ELF-1 (cell line): ENCODE measurements around the gene IL17REL.

ENCODE experiments used
- DNase-seq: peaks from one replicate; pipeline ENCODE4 v3.0.0-alpha.2; 2016; ENCODE audit warnings: low read depth, low spot score

Gene IL17REL

GRCh38 chr22:50022171-50022819, 9.7 kb upstream of the IL17REL start:
- no peak for DNase-seq

- no peak for DNase-seq
These were observed 8.0 kb upstream of the IL17REL start for GRCh38 chr22:50020606-50021005.

DNA sequence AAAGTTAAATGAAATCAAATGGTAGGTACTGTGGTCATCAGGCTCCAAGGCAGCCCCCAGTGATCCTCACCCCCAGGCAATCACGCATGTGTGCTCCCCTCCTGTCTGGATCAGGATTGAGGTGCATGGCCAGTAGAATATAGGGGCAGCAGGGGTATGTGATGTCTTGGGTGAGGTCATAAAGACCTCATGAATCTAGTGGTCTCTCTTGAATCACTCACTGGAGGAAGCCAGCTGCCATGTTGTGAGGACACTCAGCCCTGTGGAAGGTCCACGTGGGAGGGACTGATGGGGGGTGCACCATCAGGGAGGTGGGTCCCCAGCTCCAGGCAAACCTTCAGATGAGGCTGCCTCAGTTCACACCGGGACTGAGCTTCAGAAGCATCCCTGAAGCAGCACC, 6.8 kb upstream of the IL17REL start:
- DNase-seq = no peak

- DNase-seq = no peak
These were observed 6.2 kb upstream of the IL17REL start for GRCh38 chr22:50018608-50019285.

- DNase-seq = no peak
These were observed 5.2 kb upstream of the IL17REL start for GRCh38 chr22:50017701-50018224.

- no peak for DNase-seq
These were observed 4.6 kb upstream of the IL17REL start for GRCh38 chr22:50016988-50017700.

GRCh38 chr22:50016308-50016987, 3.9 kb upstream of the IL17REL start:
- DNase-seq = no peak

GRCh38 chr22:50015451-50016307, 3.1 kb upstream of the IL17REL start:
- DNase-seq = no peak

- DNase-seq = no peak
These were observed 2.3 kb upstream of the IL17REL start for GRCh38 chr22:50014655-50015401.

DNA sequence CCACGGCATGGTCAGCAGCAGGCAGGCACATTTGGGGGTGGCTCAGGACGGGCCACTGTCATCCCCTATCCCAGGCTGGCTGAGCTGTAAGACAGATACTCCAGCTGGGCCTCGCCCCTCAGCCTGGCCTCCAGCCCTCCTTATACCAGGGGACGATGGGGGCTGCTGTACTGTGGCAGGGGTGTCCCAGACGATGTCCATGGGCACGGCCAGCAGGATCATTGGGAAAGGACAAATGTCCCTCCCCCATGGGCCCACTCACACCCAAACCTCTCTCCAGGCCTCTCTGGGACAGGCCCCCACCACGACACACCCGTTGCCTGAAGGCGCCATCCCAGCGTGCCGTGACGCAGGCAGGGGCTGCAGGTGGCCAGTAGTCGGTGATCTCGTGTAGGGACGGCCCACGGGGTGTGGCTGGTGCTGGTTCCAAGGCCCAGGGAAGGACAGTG, 1.5 kb upstream of the IL17REL start:
- no peak for DNase-seq

DNA sequence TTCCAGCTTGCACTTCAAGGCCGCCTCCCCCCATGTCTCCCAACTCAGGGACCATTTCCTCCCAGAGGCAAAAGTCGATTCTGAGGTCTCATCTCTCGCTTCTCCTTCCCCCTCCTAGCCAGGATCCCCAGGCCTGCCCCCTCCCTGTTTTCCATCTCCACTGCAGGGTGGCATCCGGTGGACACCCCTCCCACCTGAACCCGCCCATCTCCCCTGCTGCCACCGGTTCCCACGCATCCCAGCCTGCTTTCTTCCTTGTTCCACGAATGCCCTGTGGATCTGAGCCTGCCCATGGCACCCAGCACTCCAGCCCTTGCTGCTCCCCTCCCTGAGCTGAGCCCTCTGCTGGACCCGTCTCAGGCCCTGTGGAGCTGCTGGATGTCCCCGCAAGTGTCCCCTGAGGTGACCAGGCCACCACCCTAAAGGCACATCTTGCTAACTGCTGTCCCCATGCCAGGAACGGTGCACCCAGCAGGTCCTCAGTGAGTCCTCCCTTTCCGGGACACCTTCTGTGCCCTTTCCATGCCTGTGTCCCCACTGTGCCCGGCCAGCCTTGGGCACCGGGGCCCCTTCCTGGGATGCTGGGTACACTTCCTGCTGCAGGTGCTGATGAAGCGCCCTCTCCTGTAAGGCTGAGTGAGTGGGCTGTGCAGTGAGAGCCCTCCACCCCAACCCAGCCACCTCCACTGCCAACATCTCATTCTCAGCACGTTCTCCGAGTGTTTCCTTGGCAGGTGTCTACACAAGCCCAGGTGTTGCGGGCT, 936 bp downstream of the IL17REL start:
- no peak for DNase-seq

- no peak for DNase-seq
These were observed 1.7 kb downstream of the IL17REL start for GRCh38 chr22:50010676-50011446.

DNA sequence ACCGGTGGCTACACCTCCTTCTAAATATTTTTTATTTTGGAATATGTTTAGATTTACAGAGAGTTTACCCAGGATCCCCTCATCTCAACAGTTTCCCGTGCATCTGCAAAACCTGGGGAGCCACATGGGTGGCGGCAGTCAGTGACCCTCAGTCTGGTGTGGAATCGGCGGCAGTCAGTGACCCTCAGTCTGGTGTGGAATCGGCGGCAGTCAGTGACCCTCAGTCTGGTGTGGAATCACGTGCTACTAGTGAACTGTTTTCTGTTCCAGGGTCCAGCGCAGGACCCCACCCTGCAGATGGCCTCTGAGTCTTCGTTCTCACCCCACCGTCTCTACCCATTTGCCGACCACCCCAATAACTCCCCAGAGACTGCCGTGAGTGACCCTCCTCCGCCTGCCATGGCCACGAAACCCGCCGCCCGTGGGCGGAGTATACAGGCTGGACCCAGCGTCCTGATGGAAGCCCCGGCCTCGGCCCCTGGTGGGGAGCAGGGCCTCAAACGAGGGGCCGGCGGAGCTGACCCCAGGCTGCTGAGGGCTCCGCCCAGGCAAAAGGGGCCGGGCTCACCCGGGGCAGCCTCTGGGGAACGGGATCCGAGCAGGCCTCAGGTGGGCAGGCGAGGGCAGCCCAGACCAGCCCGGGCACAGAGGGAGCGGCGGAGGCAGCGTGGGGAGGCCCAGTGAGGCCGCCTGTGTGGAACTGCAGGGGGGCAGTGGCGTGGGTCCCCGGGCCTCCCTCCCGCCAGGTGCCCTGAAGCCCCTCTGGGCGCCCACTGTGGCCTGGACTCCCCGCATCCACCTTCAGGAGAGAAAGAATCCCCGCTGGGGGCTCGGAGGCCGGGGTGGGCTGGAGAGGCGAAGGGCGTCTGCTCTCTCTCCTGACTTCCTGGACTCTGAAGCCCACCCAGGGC, 2.5 kb downstream of the IL17REL start:
- no peak for DNase-seq

DNA sequence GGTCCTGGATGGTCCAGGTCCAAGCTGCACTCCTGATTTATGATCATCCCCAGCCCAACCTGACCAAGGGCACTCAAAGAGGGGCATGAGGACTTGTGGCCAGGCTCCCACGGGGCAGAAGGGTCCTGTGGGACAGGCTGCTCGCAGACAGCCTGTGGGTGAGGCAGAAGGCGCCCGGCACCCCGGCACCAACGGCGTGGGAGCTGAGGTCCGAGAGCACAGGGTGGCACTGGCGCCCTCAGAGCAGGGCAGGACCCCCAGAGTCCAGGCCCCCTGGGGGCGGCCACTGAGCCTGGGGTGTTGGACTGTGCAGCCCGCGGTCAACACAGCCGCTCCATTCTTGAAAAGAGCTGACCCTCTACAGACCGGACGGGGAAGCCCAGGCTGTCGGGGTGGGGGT, 3.3 kb downstream of the IL17REL start:
- no peak for DNase-seq

- no peak for DNase-seq
These were observed 4.2 kb downstream of the IL17REL start for GRCh38 chr22:50008151-50009040.

DNA sequence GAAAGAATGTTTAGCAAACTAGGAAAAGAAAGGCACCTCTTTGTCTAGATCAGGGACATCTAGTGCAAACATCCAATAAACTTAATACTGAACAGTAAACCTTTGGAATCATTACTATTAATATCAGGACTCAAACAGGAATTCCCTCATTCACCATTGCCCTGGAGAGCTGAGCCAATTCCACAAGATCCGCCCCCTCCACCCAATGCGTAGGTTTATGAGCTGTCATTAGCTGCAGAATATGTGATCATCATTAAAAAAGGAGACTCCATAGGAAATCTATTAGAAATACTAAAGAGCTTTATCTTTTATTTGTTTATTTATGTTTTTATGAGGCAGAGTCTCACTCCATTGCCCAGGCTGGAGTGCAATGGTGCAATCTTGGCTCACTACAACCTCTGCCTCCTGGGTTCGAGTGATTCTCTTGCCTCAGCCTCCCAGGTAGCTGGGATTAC, 5.5 kb downstream of the IL17REL start:
- DNase-seq = no peak

DNA sequence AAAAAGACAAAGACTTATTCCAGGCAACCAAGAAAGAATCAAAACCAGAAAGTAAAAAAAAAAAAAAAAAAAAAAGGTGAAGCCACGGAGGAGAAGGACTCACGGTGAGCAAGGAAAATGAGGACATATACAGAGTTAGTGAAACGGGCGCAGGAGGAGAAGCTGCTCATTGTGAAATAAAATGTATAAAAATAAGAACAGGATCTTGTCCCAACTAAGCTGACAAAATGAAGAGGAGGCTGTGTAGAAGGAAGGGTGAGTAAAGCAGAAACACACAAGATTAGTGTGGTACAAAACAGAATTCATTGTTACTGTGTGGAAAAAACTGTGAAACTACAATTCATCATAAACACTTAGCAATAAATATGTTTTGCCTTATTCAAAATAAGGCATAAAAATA, 7.6 kb downstream of the IL17REL start:
- no peak for DNase-seq
